Mesendoderm (in vitro differentiated cells): Measurements from ENCODE around the gene PLN.

ENCODE experiments used
- DNase-seq: peaks from one replicate; pipeline ENCODE4 v3.0.0; 2013
- H2AK5ac ChIP-seq: 2 replicates; pipeline ENCODE4 v1.6.1; 2013; ENCODE audit warnings: low read length, inconsistent platforms
- H2BK120ac ChIP-seq: 2 replicates; pipeline ENCODE4 v1.6.1; 2013; ENCODE audit warnings: low read depth, mild to moderate bottlenecking, low read length, moderate library complexity, mixed read lengths
- H2BK15ac ChIP-seq: replicated peaks from 2 replicates; pipeline ENCODE4 v1.6.1; 2013; ENCODE audit warnings: low read depth, mild to moderate bottlenecking, moderate library complexity
- H2BK5ac ChIP-seq: 2 replicates; pipeline ENCODE4 v1.6.1; 2013; ENCODE audit warnings: low read length, inconsistent platforms
- H3K18ac ChIP-seq: 2 replicates; pipeline ENCODE4 v1.6.1; 2013; ENCODE audit warnings: mild to moderate bottlenecking, low read length, mixed read lengths
- H3K23ac ChIP-seq: one replicate; pipeline ENCODE4 v1.6.1; 2013; ENCODE audit warnings: low read length
- H3K27ac ChIP-seq: 2 replicates; pipeline ENCODE4 v1.5.1; 2013; ENCODE audit warnings: low read depth, mild to moderate bottlenecking, inconsistent platforms, low read length, moderate library complexity
- H3K27me3 ChIP-seq: 2 replicates; pipeline ENCODE4 v1.6.1; 2013; ENCODE audit warnings: low read length, control low read depth, mild to moderate bottlenecking, inconsistent platforms; ENCODE audit not compliant: insufficient read depth, poor library complexity
- H3K36me3 ChIP-seq: 2 replicates; pipeline ENCODE4 v1.6.1; 2013; ENCODE audit warnings: low read length, inconsistent platforms; ENCODE audit not compliant: control insufficient read depth, insufficient read depth
- H3K4ac ChIP-seq: one replicate; pipeline ENCODE4 v1.6.1; 2013; ENCODE audit warnings: low read depth, mild to moderate bottlenecking, low read length, moderate library complexity
- H3K4me1 ChIP-seq: 2 replicates; pipeline ENCODE4 v1.6.1; 2013; ENCODE audit warnings: low read depth, low read length, inconsistent platforms; ENCODE audit not compliant: control insufficient read depth
- H3K4me2 ChIP-seq: 2 replicates; pipeline ENCODE4 v1.6.1; 2013; ENCODE audit warnings: low read length
- H3K4me3 ChIP-seq: 2 replicates; pipeline ENCODE4 v1.5.1; 2013; ENCODE audit warnings: mild to moderate bottlenecking, low read length
- H3K56ac ChIP-seq: one replicate; pipeline ENCODE4 v1.6.1; 2013; ENCODE audit warnings: low read length
- H3K79me1 ChIP-seq: 2 replicates; pipeline ENCODE4 v1.6.1; 2013; ENCODE audit warnings: low read length, inconsistent platforms
- H3K79me2 ChIP-seq: 2 replicates; pipeline ENCODE4 v1.6.1; 2013; ENCODE audit warnings: mild to moderate bottlenecking, low read length; ENCODE audit not compliant: control insufficient read depth, insufficient read depth
- H3K9ac ChIP-seq: 2 replicates; pipeline ENCODE4 v1.6.1; 2013; ENCODE audit warnings: low read length, inconsistent platforms
- H4K5ac ChIP-seq: one replicate; pipeline ENCODE4 v1.6.1; 2013; ENCODE audit warnings: low read length
- H4K8ac ChIP-seq: one replicate; pipeline ENCODE4 v1.6.1; 2013; ENCODE audit warnings: low read depth, mild to moderate bottlenecking, control low read depth, low read length, moderate library complexity
- WGBS: extraction: QIAGEN DNeasy Blood & Tissue Kit; methylation state at CpG from one replicate; pipeline ENCODE4 v1.1.7; 2013; ENCODE audit warnings: low lambda C conversion rate, missing lambda C conversion rate; ENCODE audit not compliant: insufficient coverage; ENCODE audit errors: extremely low coverage; 5-methylcytosine and 5-hydroxymethylcytosine counted together

The PLN gene

GRCh38 chr6:118546880-118547218 is 1.2 kb upstream of the PLN start:
- no peak overlapping the region for H3K18ac ChIP-seq
- H4K8ac ChIP-seq, result no peak overlapping the region
- no peak overlapping the region for H3K27ac ChIP-seq
- H3K4ac ChIP-seq, result no peak overlapping the region
- no peak overlapping the region for H3K9ac ChIP-seq
- WGBS, result no CpG with 5 or more reads among the region's 1 CpG
- no peaks in the 10 kb centered on the region for H3K4me1 ChIP-seq
- H3K36me3 ChIP-seq, result no peaks in the 10 kb centered on the region
- no peak overlapping the region for H3K56ac ChIP-seq
- H3K4me2 ChIP-seq, result no peak overlapping the region
- no peak overlapping the region for H3K23ac ChIP-seq
- no peaks in the 10 kb centered on the region for H3K79me2 ChIP-seq
- no peak overlapping the region for H4K5ac ChIP-seq
- no peak overlapping the region for H2BK15ac ChIP-seq
- no peak overlapping the region for H3K4me3 ChIP-seq
- DNase-seq, result no peak
- H2AK5ac ChIP-seq, result no peak overlapping the region
- H3K79me1 ChIP-seq, result no peaks in the 10 kb centered on the region
- no peak overlapping the region for H2BK5ac ChIP-seq
- H3K27me3 ChIP-seq, result no peaks in the 10 kb centered on the region
- H2BK120ac ChIP-seq, result no peak overlapping the region

- Histone ChIP-seq H3K4ac (no peak overlapping the region), H3K36me3 (no peaks in the 10 kb centered on the region), H4K5ac (no peak overlapping the region), H3K4me2 (no peak overlapping the region), H3K79me2 (no peaks in the 10 kb centered on the region), H2BK5ac (no peak overlapping the region), H2BK15ac (no peak overlapping the region), H3K4me1 (no peaks in the 10 kb centered on the region), H3K23ac (no peak overlapping the region), H3K18ac (no peak overlapping the region), H2BK120ac (no peak overlapping the region), H3K27me3 (no peaks in the 10 kb centered on the region), H3K56ac (no peak overlapping the region), H3K27ac (no peak overlapping the region), H4K8ac (no peak overlapping the region), H3K9ac (no peak overlapping the region), H3K4me3 (no peak overlapping the region), H2AK5ac (no peak overlapping the region), H3K79me1 (no peaks in the 10 kb centered on the region)
- no peak for DNase-seq
Observed at GRCh38 chr6:118548613-118549012, 517 bp downstream of the PLN start.

GRCh38 chr6:118551063-118552053 is 3.3 kb downstream of the PLN start:
- no peak overlapping the region for H3K4me2 ChIP-seq
- no peak overlapping the region for H2AK5ac ChIP-seq
- no peaks in the 10 kb centered on the region for H3K4me1 ChIP-seq
- no peak overlapping the region for H3K4ac ChIP-seq
- no peak overlapping the region for H4K8ac ChIP-seq
- no peak overlapping the region for H2BK15ac ChIP-seq
- no peak overlapping the region for H3K56ac ChIP-seq
- H3K18ac ChIP-seq, result no peak overlapping the region
- no peaks in the 10 kb centered on the region for H3K79me2 ChIP-seq
- no peak overlapping the region for H2BK5ac ChIP-seq
- H3K79me1 ChIP-seq, result no peaks in the 10 kb centered on the region
- no peak overlapping the region for H3K4me3 ChIP-seq
- H3K23ac ChIP-seq, result no peak overlapping the region
- H3K27ac ChIP-seq, result no peak overlapping the region
- no peak overlapping the region for H2BK120ac ChIP-seq
- H3K27me3 ChIP-seq, result no peaks in the 10 kb centered on the region
- DNase-seq, result peak; percentile 45
- H3K9ac ChIP-seq, result no peak overlapping the region
- WGBS, result 100% methylated on average over 1 of the region's 3 CpGs
- H4K5ac ChIP-seq, result no peak overlapping the region
- H3K36me3 ChIP-seq, result no peaks in the 10 kb centered on the region

GRCh38 chr6:118553132-118553531 is 5.0 kb downstream of the PLN start:
- Histone ChIP-seq H3K23ac (no peak overlapping the region), H2BK5ac (no peak overlapping the region), H3K56ac (no peak overlapping the region), H3K79me2 (no peaks in the 10 kb centered on the region), H3K79me1 (no peaks in the 10 kb centered on the region), H3K4me2 (no peak overlapping the region), H4K5ac (no peak overlapping the region), H3K4me1 (no peaks in the 10 kb centered on the region), H3K18ac (no peak overlapping the region), H4K8ac (no peak overlapping the region), H3K9ac (no peak overlapping the region), H3K4ac (no peak overlapping the region), H3K4me3 (no peak overlapping the region), H3K27me3 (no peaks in the 10 kb centered on the region), H3K27ac (no peak overlapping the region), H2AK5ac (no peak overlapping the region), H2BK15ac (no peak overlapping the region), H2BK120ac (no peak overlapping the region), H3K36me3 (no peaks in the 10 kb centered on the region)
- no CpG with 5 or more reads among the region's 1 CpG for WGBS
- DNase-seq, result no peak

DNA sequence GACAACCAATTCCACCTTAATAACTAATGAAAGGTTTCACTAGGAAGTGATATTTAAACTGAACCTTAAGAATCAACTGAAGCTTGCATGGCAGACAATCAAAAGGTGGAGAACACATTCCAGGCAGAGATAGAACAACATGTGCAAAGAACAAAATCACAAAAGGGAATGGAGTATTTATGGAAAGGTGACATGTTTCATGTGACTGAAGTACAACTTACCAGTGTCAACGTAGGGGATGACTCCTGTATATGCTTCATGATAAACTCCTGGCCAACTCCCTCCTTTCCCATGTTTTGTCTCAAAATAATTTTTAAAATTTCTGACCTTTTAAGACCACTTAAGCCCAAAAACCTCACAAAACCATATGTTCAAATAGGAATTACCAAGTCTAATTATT is 6.6 kb downstream of the PLN start:
- no peak overlapping the region for H2AK5ac ChIP-seq
- no peaks in the 10 kb centered on the region for H3K79me2 ChIP-seq
- H3K56ac ChIP-seq, result no peak overlapping the region
- H3K4me3 ChIP-seq, result no peak overlapping the region
- no peaks in the 10 kb centered on the region for H3K79me1 ChIP-seq
- no peak overlapping the region for H3K4ac ChIP-seq
- no peak overlapping the region for H3K23ac ChIP-seq
- H2BK5ac ChIP-seq, result no peak overlapping the region
- no CpG with 5 or more reads among the region's 1 CpG for WGBS
- no peak for DNase-seq
- H3K27ac ChIP-seq, result no peak overlapping the region
- no peak overlapping the region for H3K4me2 ChIP-seq
- H3K36me3 ChIP-seq, result no peaks in the 10 kb centered on the region
- H4K8ac ChIP-seq, result no peak overlapping the region
- no peaks in the 10 kb centered on the region for H3K4me1 ChIP-seq
- no peak overlapping the region for H3K18ac ChIP-seq
- no peak overlapping the region for H3K9ac ChIP-seq
- no peak overlapping the region for H2BK15ac ChIP-seq
- no peak overlapping the region for H2BK120ac ChIP-seq
- H3K27me3 ChIP-seq, result no peaks in the 10 kb centered on the region
- no peak overlapping the region for H4K5ac ChIP-seq
